NK-92 (cell line): ENCODE measurements around the gene PRKCE.

Source experiments
- DNase-seq: peaks from one replicate; lab custom pipeline; 2025; ENCODE audit not compliant: unreplicated experiment; lab: John Stamatoyannopoulos, UW

Gene PRKCE

DNA sequence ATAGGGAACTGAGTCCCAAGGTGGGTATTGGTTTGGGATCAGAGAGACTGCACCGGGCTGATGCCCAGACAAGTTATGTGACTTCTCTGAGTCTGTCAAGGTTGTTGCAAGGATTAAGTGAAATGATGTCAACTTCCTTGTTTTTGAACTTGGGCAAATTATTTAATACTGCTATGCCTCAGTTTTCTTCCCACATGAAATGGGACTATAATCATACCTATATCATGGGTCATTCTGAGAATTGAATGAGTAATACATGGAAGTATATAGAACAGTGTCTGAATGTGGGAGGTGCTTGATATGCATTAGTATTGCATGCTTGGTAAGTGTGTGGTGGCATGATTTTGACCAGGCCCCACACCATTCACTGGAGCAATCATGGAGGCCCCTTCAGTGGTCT is 99.0 kb downstream of the PRKCE start:
- no peak for DNase-seq

DNA sequence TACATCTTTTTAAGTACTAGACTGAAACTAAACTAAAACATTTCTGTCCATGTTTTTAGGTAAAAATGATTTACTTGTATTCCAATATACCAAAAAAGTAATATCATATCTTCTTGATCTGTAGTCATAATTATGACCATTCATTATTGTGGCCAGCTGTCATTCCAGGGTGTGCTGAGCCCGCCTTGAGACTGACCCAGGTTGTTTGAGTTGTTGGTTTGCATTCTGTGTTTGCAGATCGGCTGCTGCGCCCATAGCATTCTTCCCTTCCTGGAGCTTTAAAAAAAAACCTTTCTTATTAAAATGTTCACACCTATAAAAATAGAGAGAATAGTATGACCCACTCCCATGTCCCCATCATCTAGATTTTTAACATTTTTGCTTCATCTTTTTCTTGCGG is 101.9 kb downstream of the PRKCE start:
- no peak for DNase-seq

DNA sequence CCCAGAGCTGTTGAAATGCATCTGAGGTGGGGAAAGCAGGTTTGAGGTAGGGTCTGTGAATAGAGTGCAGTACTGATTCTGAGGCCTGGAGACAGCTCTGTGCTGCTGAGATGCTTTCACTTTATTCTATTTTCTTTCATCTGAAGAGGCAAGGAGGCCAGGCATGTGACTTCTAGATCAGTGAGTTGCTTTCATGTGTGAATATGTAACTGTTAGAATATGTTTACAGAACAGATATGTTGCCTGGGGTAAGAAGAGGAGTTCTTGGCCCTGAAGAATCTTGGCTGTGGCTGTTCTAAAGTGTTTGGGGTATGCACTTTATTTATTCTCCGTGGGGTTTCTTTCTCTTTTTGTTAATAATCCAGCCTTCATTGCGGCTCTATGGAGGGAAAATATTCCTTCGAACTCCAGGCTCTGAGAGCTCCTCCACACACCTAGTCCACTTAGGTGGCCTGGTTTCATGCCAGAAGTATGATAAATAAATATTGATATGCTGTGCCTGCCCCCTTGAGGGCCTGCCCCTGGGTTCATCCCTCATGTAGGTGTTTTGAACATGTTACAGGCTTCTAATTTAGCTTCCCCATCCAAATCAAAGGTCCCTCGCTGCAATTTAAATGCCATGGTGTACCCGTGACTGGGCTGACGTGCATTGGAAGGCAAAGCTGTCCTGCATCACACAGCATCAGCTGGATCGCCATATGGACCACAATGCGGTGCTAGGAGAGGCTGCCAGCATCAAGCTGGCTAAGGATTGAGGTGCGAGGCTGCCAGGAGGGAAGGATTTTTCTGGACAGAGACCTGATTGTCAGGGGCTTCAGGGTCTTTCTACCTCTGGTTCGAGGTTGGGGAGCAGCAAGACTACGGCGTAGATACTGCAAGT is 102.9 kb downstream of the PRKCE start:
- DNase-seq = no peak

DNA sequence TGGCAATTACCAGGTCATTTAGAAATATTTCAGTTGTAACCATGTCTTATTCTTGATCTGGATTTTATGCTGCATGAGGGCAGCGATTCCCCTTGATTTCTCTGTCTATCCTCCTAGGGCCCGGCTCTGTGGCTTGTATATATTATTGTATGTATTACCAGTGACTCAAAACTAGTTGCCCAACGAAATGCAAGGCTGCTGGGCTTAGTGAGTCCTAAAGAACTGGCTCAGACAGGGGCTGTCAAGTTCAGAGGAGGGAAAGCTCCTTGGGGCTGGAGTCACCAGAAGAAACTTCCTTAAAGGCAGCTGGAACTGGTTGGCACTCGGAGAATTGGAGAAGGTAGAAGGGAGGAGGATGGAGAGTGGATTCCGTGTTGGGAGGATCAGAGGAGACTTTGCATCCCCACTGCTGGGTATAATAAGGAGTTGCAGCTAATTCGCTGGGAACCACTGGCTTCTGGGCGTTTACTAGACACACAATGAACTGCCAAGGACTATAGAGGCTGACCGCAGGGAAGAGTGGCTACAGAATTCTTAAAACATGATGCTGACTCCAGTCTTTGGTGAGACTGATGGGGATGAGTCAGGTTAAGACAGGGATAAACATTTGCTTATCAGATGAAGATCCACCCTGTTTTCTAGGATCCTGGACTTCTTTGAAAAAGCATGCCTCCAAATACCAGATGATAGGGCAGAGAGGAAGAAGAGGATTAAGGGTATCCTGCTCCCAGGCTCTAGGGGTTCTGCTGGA is 104.3 kb downstream of the PRKCE start:
- DNase-seq = no peak

DNA sequence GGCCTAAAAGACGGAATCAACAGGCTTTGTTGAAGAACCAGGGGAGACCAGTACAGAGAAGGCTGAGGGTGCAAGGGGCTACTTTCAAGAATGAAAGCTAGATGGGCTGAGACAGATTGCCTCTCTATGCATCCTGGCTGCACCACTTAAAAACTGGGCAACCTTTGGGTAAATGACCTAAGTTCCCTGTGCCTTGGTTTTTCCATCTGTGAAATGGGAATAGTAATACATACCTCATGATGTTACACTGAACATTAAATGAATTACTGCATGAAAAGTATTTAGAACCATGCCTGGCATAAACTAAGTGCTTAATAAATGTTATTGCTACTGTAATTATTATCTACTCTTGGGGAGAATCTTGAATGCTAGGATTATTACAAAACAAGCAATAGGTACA is 106.5 kb downstream of the PRKCE start:
- no peak for DNase-seq

DNA sequence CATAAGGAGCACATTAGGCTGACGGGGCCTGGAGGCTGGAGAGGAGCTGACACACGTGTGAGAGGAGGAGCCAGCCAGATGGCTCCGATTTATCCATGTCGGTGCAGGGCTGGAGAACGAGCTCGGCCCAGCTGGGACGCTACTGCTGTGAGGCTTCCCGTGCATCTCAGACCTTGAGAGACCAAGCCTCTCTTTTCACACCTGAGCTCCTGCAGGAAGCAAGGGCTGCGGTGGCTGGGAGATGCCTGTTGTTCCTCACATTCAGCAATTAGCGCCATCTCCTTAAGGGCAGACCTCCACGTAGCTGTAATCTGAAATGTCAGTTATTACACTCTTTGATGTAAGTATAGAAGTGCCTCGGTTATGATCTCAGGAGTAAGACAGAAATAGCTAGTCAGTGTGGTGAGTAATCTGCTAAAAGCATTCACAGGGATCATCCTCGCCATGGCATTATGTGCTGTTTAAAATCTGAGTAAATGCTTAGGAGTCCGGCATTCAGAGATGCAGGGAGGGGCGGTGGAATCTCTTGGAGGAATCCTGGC is 107.9 kb downstream of the PRKCE start:
- DNase-seq = no peak

DNA sequence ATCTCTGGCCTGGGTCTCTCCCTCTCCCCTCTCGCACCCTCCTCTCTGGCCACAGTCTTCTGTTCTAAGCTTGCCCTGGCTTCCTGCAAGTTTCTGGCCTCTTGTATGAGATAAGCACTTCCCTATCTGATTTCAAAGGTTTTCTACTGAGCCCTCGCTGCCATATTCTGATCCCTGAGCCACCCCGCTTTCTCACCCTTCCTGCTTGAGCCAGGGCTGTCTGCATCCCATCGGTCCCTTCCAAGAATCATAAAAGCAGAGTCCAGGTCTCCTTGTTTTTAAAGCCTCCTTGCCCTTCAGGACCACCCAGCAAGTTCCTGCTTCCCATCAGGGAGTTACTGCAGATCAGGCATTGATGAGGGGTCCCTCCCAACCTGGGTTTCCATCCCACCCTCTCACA is 110.2 kb downstream of the PRKCE start:
- DNase-seq = no peak

DNA sequence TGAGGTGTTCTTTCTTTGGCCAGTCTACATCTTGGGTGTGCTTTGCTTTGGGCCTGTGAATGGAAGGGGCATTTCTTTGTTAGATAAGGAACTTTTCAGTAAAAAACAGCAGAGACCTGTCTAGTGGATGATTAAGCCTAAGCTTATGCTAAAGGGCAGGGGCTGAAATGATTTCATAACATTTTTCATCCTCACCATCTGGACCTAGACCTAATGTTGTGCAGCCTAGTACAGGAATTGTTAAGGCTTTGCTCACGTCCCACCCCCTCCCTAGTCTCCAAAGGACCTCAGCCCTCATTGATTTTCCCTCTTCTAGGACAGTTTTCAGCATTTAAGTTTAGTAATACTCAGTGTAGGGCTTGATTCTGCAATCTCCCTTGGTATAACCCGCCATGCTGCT is 111.8 kb downstream of the PRKCE start:
- no peak for DNase-seq

DNA sequence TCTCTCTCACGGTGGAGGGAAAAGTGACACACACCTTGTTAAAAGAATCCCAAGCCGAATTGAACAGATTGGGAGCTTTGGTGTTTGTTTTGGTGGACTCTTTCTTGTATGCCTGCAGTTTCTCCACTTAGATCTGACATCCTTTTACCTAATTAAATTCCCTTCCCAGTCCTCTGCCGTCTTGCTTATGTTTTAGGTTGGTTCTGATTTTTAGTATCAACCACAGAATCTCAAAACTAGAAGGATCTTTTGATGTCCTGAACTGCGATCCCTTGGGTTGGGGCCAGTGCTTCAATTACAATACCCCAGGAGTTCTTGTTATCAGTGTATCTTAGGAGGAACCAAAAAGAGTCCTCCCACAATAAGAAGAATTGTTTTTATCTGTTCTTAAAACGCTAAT is 112.3 kb downstream of the PRKCE start:
- DNase-seq = no peak

DNA sequence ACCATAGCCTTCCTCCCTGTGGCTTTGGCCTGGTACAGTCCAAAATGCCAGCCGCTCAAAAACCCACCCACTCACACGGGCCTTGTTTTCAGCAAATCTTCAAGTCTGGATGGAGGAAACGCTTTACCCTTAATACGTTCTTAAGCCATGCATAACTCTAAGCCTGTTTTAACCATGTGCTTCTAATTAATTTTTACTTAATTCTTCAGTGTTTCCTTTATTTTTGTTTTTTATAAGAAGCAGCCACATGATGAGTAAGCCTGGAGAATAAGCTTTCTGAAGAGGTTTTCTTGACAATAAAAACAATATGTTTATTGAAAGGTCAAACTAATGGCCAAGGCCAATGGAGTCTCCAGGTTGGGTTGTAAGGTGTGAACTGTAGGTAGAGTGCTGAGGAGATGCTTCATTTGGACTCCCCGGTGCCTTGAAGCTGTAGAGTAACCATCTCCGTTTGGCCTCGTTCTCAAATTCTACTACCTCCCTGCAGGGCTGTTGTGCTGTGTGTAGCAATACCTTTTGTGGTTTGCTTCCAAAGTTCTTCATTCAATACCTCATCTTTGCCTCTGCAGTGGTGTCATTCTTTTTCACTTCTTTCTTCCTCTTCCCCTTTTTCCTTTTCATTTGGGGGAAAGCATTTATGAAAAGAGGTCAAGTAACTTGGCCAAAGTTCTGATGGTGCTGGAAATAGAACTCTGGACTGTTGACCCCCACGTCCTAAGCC is 113.7 kb downstream of the PRKCE start:
- DNase-seq = no peak

DNA sequence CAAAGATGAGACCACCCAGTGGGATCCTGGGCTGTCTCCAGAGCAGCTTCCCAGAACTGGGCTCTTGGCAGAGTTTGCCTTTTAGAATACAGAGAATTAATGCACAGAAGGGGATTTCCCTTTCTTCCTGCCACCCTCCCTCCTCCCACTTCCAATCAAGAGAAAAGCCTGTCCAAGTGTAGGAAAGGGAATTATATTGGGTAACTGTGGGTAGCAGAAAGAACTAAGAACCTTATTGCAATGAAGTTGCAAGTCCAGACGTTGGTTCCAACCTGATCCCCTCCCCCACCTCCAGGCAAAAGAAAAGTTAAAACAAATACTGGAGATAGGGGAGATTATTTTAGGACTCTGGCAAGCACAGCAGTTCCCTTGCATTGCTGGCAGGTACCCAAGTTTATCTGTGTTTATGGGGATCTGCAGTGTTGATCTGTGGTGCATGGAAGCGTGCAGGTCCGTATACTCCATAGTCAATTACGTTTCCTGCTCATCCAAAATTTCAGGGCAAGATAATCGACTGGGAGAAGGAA is 114.3 kb downstream of the PRKCE start:
- DNase-seq = no peak

DNA sequence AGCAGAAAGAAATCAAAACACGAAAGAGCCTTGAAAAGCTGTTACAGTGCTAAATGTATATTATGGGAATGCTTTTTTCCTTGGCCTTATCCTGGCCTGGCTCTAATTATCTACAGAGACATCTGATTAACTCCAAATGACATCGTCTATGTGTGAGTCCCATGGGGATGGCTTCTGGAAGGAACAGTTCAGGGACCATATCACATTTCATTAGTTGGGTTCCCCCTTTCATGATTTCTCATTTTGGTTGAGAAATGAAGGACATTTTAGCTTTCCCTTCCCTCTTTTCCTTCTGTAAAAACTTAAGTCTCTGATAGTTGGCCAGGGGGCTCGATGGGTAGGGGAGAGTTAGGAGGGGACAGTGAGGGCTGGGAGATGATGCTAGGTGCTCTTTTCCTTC is 116.7 kb downstream of the PRKCE start:
- DNase-seq = no peak

DNA sequence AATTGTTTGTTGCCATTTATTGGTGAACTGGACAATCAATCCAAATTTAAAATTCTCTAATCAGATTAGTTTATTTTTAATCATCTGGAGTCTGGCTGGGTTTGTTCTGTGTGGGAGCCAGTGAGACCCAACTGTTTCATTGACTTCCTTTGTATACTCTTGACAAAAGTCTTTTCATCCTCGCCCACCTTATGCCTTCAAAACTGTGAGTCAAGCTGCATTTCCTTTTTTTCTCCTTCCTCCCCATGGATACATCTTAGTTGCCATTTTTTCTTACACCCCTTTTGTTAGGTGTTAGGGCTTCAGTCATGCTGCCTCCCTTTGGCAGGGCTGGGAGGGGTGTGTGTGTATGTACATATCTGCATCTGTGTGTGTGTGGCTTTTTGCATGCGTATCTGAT is 117.6 kb downstream of the PRKCE start:
- DNase-seq = no peak

DNA sequence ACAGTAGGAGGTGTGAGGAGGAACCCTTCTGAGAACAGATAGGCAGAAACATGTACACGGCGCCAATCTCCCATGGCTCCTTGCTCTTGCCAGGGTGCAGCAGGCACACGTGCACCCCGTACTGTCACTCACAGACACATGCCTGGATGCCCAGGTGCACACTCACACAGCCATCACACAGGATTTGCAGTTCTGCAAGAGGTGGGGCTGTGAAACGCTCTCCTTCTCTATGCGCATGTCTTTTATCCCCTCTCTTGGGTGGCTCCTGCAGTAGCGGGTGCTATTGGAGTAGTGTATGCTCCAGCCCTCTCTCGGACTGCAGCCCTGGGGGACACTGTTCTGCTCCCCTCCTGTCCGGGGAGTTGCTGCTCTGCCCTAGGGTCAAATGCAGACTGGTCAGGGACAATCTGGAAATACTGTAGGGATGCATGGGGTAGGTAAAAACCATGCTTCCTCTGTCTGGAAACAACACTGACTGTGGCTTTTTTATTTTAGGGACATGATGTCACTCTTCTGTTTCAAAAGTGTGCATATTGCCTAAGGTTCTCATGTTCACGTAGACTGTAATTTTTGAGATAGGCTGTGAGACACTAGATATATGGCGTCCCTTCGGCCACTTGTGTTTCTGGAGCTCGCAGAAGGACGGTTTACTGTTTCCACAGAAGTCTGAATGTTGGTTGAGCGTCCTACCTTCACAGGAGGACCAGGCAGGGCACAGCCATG is 118.5 kb downstream of the PRKCE start:
- DNase-seq = no peak

DNA sequence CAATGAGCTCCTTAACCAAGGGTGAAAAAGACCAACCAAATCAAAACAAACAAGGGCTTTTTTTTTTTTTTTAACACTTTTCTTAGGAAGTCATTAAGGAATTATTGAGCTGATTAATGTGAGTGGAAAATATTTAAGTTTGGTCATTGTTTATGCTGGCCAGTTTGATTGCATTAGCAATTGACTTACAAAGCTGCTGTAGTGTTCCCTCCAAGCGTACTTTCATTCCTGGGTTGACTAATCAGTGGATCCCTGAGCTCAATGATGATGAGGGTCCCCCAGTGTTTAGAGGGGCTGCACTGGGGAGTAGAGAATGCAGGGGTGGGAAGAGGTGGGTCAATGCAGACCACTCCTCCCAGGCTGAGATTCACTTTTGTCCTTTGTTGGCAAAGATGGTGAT is 119.3 kb downstream of the PRKCE start:
- DNase-seq = no peak

DNA sequence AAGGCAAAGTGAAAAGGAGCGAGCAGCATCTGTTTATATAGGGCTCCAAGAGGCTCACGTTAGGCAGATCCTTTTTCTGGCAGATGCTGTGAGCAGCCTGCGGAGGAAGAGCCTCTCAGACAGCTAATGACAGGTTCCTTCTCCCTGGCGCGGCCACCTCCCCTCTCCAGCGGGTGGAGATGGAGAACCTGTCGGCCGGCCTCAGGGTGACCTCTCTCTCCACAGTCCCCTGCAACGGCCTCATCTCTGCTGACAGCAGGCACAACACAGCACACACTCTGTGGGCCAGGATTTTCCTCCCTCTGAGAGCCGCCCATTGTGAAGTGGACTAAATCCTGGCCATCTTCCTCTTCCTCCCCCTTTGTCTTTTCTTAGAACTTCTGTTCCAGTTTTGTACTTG is 119.8 kb downstream of the PRKCE start:
- no peak for DNase-seq

DNA sequence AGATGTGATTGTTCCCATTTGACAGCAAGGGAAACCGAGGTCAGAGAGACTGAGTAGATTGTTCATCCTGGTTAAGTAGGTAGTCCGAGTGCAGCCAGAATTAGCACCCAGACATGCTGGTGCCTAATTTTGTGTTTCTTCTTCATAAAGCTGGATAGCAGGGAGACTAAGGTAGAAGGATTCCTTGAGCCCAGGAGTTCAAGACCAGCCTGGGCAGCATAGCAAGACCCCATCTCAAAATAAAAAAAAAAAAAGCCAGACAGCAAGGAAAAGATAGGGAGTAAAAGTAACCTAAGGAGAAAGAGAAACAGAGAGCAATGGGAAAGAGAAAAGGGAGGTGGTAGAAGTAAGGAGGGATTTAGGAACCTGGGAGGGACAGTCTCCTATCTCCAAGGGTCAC is 120.6 kb downstream of the PRKCE start:
- no peak for DNase-seq

DNA sequence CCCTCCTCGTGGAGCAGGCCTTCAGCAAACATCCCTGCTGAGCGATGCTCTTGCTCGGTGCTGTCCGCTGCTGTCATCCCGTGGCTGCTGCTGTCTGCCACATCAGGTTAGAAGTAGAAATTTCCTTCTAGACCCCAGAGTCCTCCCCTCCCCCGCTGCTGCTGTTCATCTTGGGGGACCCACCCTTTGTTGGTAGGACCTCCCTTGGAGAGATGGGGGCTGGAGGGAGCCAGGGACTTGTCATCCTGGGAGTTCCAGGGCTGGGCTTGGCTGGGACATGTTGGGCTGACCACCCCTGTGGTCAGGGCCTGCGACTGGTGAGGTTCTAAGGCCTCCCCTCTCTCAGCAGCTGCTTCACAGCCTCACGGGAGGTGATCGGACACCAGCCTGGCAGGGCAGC is 122.4 kb downstream of the PRKCE start:
- no peak for DNase-seq

DNA sequence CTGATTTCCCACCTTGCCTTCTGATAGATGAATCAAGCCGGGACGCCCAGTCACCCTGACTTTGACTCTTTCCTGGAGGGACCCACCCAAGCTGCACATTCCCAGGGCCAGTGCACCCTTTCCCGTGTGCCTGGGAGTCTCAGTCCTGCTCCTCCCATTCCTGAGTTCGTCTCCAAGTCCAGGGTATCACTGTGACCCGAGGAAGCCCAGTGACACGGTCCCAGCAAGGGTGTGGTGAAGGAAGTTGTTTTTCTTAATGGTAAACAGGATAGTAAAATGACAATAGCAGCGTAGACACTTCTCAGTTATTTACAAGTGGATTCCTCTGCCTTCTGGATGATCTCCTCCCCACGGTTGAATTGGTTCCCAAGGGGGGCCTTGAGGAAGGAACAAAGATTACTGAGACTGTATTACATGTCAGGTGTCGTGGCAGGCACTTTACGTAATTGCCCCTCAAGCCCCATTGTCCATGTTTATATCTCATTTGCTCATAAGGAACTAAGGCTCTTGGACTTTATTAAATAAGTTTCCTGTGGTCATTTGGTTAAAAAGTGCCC is 123.3 kb downstream of the PRKCE start:
- no peak for DNase-seq

DNA sequence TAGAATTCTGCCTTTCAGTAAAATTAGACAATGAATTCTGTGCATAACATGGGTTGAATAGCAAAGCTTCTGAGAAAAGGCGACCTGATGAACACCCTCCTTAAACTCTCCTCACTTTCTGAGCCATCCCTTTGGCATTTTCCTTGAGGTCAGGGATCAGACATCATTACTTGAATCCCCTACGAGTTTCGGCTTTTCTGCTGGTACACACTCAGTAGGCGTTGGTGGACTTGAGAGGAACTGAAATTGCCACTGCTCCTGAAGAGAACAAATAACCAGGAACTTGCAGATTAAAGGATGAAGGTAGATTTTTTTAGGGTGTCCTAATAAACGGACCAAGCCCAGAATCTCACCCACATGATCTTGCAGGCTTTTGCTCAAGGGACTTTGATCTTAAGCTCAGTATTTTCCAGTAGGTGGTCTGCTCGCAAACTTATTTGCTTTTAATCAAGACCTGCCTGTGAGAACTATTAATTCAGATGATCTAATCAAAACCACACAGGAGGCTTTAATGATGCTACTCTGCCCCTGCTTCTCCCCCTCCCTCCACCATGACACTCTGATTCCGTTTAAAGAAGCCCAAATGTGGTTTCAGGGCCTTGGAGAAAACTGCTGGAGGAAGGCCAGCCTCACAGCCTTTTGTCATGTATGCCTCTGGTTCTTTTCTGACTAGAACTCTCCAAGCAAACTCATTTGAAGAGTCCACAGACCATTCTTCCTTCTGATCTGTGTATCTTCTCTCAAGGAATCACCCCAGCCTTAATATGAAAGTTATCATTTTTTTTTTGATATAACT is 124.9 kb downstream of the PRKCE start:
- DNase-seq = no peak
